Pancreas (tissue), 10 donors: ENCODE data around the gene CACNA2D3. TPM values are rescaled to one million over a fixed set of nuclear protein-coding genes. Genes with fewer than 3 reads are reported as not detected.

Source experiments
- ATAC-seq, 4 donors: fragments of 200-7000 bp; cut with Tn5 transposase; one replicate each; pipeline versions ENCODE4 v1.8.0 to v1.9.1; 2020; ENCODE audit warnings: mild to moderate bottlenecking in 4 of 4, moderate library complexity in 4 of 4
- DNase-seq, 6 donors: peaks; one replicate each; pipeline ENCODE4 v3.0.0-alpha.2; 2020
- FAIRE-seq: peaks from 2 replicates; lab custom pipeline; 2012; peaks lifted over from hg19 to GRCh38; lab: Jason Lieb, UNC
- H3K27ac ChIP-seq, 4 donors: fragments of 200-600 bp; sonication (generic); 1 replicate in 3 of 4; 2 replicates in 1 of 4; pipeline versions ENCODE4 v1.5.0 to v1.8.0; 2020
- H3K27me3 ChIP-seq, 4 donors: fragments of 200-600 bp; one replicate each; pipeline ENCODE4 v1.8.0; 2021
- H3K36me3 ChIP-seq, 3 donors: fragments of 200-600 bp; sonication (generic) in 1 of 3; one replicate each; pipeline versions ENCODE4 v1.5.0 to v1.8.0; 2020 to 2021
- H3K4me1 ChIP-seq, 3 donors: fragments of 200-600 bp; one replicate each; pipeline ENCODE4 v1.8.0; 2021
- H3K4me3 ChIP-seq, 4 donors: fragments of 200-600 bp; sonication (generic) in 2 of 4; one replicate each; pipeline versions ENCODE4 v1.5.0 to v1.8.0; 2020 to 2021
- H3K9me3 ChIP-seq, 4 donors: fragments of 200-600 bp; one replicate each; pipeline ENCODE4 v1.8.0; 2021
- CTCF ChIP-seq, 4 donors: fragments of 200-600 bp; sonication (generic) in 3 of 4; IDR thresholded peaks; one replicate each; pipeline versions ENCODE4 v1.5.0 to v1.8.0; 2021; ENCODE audit warnings: antibody characterized with exemption in 4 of 4
- WGBS, 2 donors: extraction: QIAGEN DNeasy Blood & Tissue Kit; methylation state at CpG; one replicate each; pipeline ENCODE4 v1.1.7; 2013; 5-methylcytosine and 5-hydroxymethylcytosine counted together
- intact Hi-C, 3 donors: fragments of 100-400 bp; cut with DNase I; formaldehyde crosslinking; loops; one replicate each; pipeline versions ENCODE4 v1.11.1 to v1.14.2; 2022
- polyA plus RNA-seq, 2 donors: library from polyadenylated mRNA; stranded (reverse); fragments of 200-250 nt; gene quantifications; one replicate each; pipeline ENCODE4 v1.2.3, GENCODE V29; 2013
- total RNA-seq, 6 donors: library from RNA; stranded (reverse); fragmentation: NEBNext Ultra II Directional in 4 of 6; extraction: Animal tissue kit (Norgen Biotek cat#: 25700) in 4 of 6; gene quantifications; one replicate each; pipeline versions ENCODE4 v1.2.1 to v1.2.4, GENCODE V29; 2021 to 2023
- donor health status: healthy with polysubstance abuse.
- donor health status: DM: no; HTN: no; CAD: no; lungs with moderate emphysema.
- donor health status: DM: no; HTN: no; CAD: no.
- donor health status: control.
- donor health status: control.
- donor health status: Bipolar disorder and iron deficiency.
- donor health status: DM: yes; HTN: yes; CAD: no.
- donor health status: DM: no; HTN: no; CAD: no.
- donor health status: DM: no; HTN: no; CAD: no.
- donor health status: DM: yes; HTN: yes; CAD: no.

Gene CACNA2D3
- total and polyA plus RNA-seq, 8 donors = 0.19 to 0.75 (median 0.37) TPM; not detected in 2

- WGBS, 2 donors = 68 to 73% methylated on average over 10 of the region's 10 CpGs
- no peak for DNase-seq
- intact Hi-C loops = no loop called here
- H3K27ac ChIP-seq = no peak overlapping the region
- H3K4me1 ChIP-seq = peaks cover 0 to 5% (median 0%) of the 10 kb centered on the region in 3 donors
- TF ChIP-seq CTCF (IDR thresholded peaks at IDR 0.05) = no peak
- no peak for ATAC-seq
- no peaks in the 10 kb centered on the region for H3K9me3 ChIP-seq
- no peaks in the 10 kb centered on the region for H3K36me3 ChIP-seq
- H3K4me3 ChIP-seq = no peak overlapping the region
- no peak for FAIRE-seq
- no peaks in the 10 kb centered on the region for H3K27me3 ChIP-seq
These were observed 609.5 kb downstream of the CACNA2D3 start for GRCh38 chr3:54731732-54732445.

- Histone ChIP-seq H3K4me3 (no peak overlapping the region), H3K36me3 (no peaks in the 10 kb centered on the region), H3K9me3 (no peaks in the 10 kb centered on the region), H3K4me1 (peaks cover 0 to 5% (median 0%) of the 10 kb centered on the region in 3 donors), H3K27me3 (no peaks in the 10 kb centered on the region), H3K27ac (no peak overlapping the region)
- no peak for TF ChIP-seq CTCF (IDR thresholded peaks at IDR 0.05)
- no peak for DNase-seq
- WGBS, 2 donors = 27 to 28% methylated on average over 11 of the region's 11 CpGs
- ATAC-seq = no peak
- intact Hi-C loops = no loop called here
- FAIRE-seq = no peak
These were observed 611.0 kb downstream of the CACNA2D3 start for GRCh38 chr3:54733106-54734006.

- Histone ChIP-seq H3K27ac (no peak overlapping the region), H3K4me1 (peaks cover 0 to 5% (median 0%) of the 10 kb centered on the region in 3 donors), H3K4me3 (no peak overlapping the region), H3K27me3 (no peaks in the 10 kb centered on the region), H3K36me3 (no peaks in the 10 kb centered on the region), H3K9me3 (no peaks in the 10 kb centered on the region)
- FAIRE-seq (no peak), ATAC-seq (no peak), DNase-seq (no peak)
- no peak for TF ChIP-seq CTCF (IDR thresholded peaks at IDR 0.05)
- 36 to 59% methylated on average over 1 of the region's 1 CpG for WGBS, 2 donors
- intact Hi-C loops = no loop called here
These were observed 614.1 kb downstream of the CACNA2D3 start for GRCh38 chr3:54736459-54736858.

- Histone ChIP-seq H3K9me3 (no peaks in the 10 kb centered on the region), H3K4me1 (no peaks in the 10 kb centered on the region), H3K36me3 (no peaks in the 10 kb centered on the region), H3K27ac (no peak overlapping the region), H3K27me3 (no peaks in the 10 kb centered on the region), H3K4me3 (no peak overlapping the region)
- intact Hi-C loops = no loop called here
- no peak for TF ChIP-seq CTCF (IDR thresholded peaks at IDR 0.05)
- WGBS, 2 donors = 52 to 67% methylated on average over 1 of the region's 1 CpG
- FAIRE-seq (no peak), DNase-seq (no peak), ATAC-seq (no peak)
These were observed 621.4 kb downstream of the CACNA2D3 start for GRCh38 chr3:54743755-54744154.
